Ureter (tissue), 1 donor: Measurements from ENCODE around the gene FANCG. TPM values are rescaled to one million over a fixed set of nuclear protein-coding genes. Genes with fewer than 3 reads are reported as not detected.

Experiments used
- DNase-seq: peaks from one replicate; pipeline ENCODE4 v3.0.0-alpha.2; 2020; ENCODE audit warnings: low spot score
- total RNA-seq: library from RNA; stranded (reverse); gene quantifications from one replicate; pipeline ENCODE4 v1.2.4, GENCODE V29; 2023
- donor health status: DM: yes; HTN: yes; CAD: no.

FANCG gene
- total RNA-seq, 1 donor from 2014 or later = 19.3 TPM

GRCh38 chr9:35060548-35061207 is 19.1 kb downstream of the FANCG start:
- no peak for DNase-seq

GRCh38 chr9:35059438-35059837 is 20.3 kb downstream of the FANCG start:
- no peak for DNase-seq

- no peak for DNase-seq
Measured at GRCh38 chr9:35057271-35057620, 22.5 kb downstream of the FANCG start.

GRCh38 chr9:35056571-35057270 is 23.0 kb downstream of the FANCG start:
- DNase-seq = no peak

GRCh38 chr9:35054871-35055644 is 24.7 kb downstream of the FANCG start:
- no peak for DNase-seq

- DNase-seq = no peak
Measured at GRCh38 chr9:35054185-35054835, 25.4 kb downstream of the FANCG start.

DNA sequence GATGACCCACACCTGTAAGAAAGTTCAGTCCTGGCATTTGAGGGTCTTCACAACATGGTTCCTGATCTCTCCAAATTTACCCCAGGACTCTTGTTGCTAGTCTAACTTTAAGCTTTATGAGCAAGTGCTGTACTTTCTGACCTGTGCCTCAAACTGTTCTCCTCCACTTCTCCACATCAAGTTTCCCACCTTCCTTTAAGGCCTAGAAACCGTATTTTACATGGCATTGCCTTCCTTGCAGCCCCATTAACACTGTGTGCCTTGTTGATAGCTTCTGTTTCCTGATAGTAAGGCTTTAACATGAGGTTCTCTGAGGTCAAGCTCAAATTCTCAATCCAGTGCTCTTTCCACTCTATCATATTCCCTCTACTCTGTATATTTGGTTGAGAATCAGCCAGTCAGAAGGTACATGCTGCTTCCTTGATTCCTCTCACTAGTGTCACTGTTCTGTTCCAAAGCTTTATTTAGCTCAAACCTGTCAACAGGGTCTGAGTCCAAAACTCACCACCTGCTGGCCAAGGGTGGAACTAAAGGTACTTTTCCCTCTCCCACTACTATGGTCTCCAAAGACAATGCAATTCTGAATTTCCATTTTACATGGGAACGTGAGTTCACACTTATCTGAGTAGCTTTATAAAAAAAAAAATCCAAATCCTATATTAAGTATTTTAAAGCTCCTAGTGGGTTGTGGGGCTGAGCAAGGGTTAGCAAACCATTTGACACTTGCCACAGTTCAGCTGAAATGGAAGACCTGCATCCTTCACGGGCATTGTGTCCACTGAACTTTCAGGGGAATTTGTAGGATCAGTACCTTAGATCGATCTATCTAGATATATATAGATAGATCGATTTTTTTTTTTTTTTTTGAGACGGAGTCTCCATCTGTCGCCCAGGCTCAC is 28.4 kb downstream of the FANCG start:
- peak; percentile 48 for DNase-seq

GRCh38 chr9:35048511-35048910 is 31.2 kb downstream of the FANCG start:
- DNase-seq = no peak

- DNase-seq = no peak
Measured at GRCh38 chr9:35044071-35044470, 35.7 kb downstream of the FANCG start.

- DNase-seq = no peak
Measured at GRCh38 chr9:35042891-35043545, 36.7 kb downstream of the FANCG start.

DNA sequence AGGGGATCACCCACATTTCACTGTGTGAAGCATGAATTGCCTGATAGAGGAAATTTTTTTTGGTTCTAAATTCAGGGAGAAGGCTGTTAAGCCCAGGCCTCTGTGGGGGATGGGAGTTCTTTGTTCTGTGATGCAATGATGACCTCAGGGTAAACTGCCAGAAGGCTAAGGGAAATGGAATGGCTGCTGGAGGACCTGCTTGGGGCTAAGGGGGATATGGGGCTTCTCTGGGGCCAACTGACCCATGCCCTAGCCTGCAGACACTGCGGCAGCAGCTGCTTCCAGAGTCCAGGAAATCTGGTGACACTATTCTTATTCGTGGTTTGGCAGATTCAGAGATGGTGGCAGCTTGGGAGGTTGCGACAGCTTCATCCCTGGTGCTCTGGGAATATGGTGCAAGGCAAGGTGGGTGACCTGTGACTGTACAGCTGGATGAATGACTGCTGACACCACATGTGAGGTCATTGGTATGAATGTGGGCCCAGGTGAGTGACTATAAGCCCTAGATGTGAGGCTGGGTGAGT is 37.6 kb downstream of the FANCG start:
- DNase-seq = no peak

GRCh38 chr9:35035851-35036701 is 43.7 kb downstream of the FANCG start:
- DNase-seq = peak; percentile 49

DNA sequence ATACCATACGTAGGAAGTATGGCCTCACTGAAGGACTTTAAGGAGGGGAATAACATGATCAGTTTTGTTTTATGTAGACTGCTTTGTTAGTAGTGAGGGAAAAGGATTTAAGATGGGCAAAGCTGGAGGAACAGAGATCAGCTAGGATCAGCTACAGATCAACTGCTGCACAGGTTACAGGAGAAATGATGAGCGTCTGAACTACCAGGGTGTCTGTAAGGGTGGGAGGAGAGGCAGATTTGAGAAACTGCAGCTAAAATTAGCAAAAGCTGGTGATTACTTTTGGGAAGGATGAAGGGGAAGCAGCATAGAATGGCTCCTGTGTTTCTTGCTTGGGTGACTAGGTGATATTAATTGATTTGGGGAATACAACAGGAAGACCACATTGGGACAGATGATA is 46.6 kb downstream of the FANCG start:
- no peak for DNase-seq

DNA sequence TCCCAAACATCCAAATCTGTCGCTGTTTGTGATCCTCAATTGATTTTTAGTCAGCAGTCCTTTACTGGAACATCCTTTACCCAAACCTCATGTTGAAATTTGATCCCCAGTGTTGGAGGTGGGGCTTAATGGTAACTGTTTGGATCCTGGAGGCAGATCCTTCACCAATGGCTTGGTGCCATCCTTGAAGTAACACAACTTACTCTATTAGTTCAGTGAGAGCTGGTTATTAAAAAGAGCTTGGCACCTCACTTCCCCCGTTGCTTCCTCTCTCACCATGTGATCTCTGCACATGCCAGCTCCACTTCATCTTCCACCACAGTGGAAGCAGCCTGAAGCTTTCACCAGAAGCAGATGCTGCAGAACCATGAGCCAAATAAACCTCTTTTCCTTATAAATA is 49.9 kb downstream of the FANCG start:
- DNase-seq = no peak

- no peak for DNase-seq
Measured at GRCh38 chr9:35029241-35029640, 50.5 kb downstream of the FANCG start.

- no peak for DNase-seq
Measured at GRCh38 chr9:35028341-35028740, 51.4 kb downstream of the FANCG start.

DNA sequence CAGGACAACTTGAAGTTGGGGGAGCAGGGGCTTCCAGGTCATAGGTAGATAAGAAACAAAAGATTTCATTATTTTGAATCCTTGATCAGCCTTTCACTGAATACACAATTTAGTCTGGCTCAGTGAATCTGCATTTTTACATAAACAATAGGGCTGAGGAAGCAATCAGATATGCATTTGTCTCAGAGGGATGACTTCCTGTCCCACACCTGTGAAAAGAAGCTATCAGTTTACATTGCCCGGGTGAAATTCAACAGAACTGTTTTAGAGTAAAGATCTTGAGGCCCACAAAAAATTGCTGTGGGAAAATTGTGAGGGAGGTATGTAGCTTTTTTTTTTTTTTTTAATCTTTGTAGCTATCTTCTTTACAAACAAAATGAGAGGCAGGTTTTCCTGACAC is 51.9 kb downstream of the FANCG start:
- no peak for DNase-seq

DNA sequence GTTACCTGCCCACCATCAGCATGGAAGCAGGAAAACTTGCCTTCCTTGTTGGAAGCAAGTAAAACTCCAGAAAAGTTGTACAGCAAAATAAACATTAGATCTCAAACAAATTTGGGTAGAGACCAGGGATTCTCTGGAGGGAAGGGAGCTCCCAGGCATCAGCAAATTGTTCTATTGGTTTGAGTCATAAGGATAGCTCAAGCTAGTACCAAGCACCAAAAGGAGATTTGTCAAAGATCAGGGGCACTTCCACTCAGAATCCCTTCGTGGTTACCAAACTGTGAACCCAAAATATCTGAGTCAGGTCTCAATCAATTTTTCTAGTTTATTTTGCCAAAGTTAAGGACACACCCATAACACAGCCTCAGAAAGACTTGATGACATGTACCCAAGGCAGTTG is 52.4 kb downstream of the FANCG start:
- DNase-seq = no peak

- no peak for DNase-seq
Measured at GRCh38 chr9:35026671-35027070, 53.1 kb downstream of the FANCG start.
